H1 (cell line): ENCODE results near the gene SELENBP1. TPM values are rescaled to one million over a fixed set of nuclear protein-coding genes. Genes with fewer than 3 reads are reported as not detected.

ENCODE experiments used
- CTCF ChIA-PET: fragments of 300-600 bp; sonication (Branson Sonifier 250); formaldehyde crosslinking; loops from one replicate; lab custom pipeline; 2021; ENCODE audit not compliant: partially characterized antibody; lab: Charles Lee
- POLR2A ChIA-PET: fragments of 300-600 bp; sonication (Branson Sonifier 250); formaldehyde crosslinking; loops from one replicate; lab custom pipeline; 2021; ENCODE audit warnings: inconsistent platforms; ENCODE audit not compliant: partially characterized antibody; lab: Charles Lee
- DNase-seq, 2 experiments: peaks; one replicate each; pipeline versions ENCODE4 v3.0.0 to v3.0.0-alpha.2; 2010 to 2022; ENCODE audit warnings: low spot score in 2 of 2, low read depth in 1 of 2, mixed read lengths in 1 of 2
- FAIRE-seq: peaks from 2 replicates; lab custom pipeline; 2011; peaks lifted over from hg19 to GRCh38; lab: Jason Lieb, UNC
- H2AFZ ChIP-seq: 2 replicates; pipeline ENCODE4 v1.8.1; 2012; ENCODE audit warnings: low read length, inconsistent platforms
- H2AK5ac ChIP-seq: 2 replicates; pipeline ENCODE4 v1.6.1; 2013; ENCODE audit warnings: low read depth, low read length
- H2BK120ac ChIP-seq: replicated peaks from 2 replicates; pipeline ENCODE3; 2013; ENCODE audit warnings: low read depth, low read length, inconsistent platforms
- H2BK12ac ChIP-seq: 2 replicates; pipeline ENCODE4 v1.6.1; 2013; ENCODE audit warnings: low read depth, low read length
- H2BK15ac ChIP-seq: 2 replicates; pipeline ENCODE4 v1.6.1; 2013; ENCODE audit warnings: low read length
- H2BK20ac ChIP-seq: 2 replicates; pipeline ENCODE4 v1.6.1; 2013; ENCODE audit warnings: low read length
- H2BK5ac ChIP-seq: 2 replicates; pipeline ENCODE4 v1.6.1; 2013; ENCODE audit warnings: low read depth, low read length
- H3K14ac ChIP-seq: 2 replicates; pipeline ENCODE4 v1.6.1; 2013; ENCODE audit warnings: inconsistent platforms; ENCODE audit not compliant: insufficient read length
- H3K18ac ChIP-seq: 2 replicates; pipeline ENCODE4 v1.6.1; 2013; ENCODE audit warnings: low read length; ENCODE audit errors: extremely low read depth
- H3K23ac ChIP-seq: 2 replicates; pipeline ENCODE4 v1.6.1; 2013; ENCODE audit warnings: inconsistent platforms; ENCODE audit not compliant: insufficient read length
- H3K23me2 ChIP-seq: 2 replicates; pipeline ENCODE4 v1.6.1; 2013; ENCODE audit warnings: low read depth, low read length
- H3K27ac ChIP-seq: 2 replicates; pipeline ENCODE4 v1.6.1; 2011; ENCODE audit warnings: low read depth, low read length, inconsistent platforms
- H3K27me3 ChIP-seq, 4 experiments: replicated peaks in 1 of 4; 1 replicate in 1 of 4; 2 replicates in 3 of 4; pipeline versions ENCODE4 v1.6.1 to v1.8.1; 2011 to 2013; ENCODE audit warnings: low read length in 3 of 4, mild to moderate bottlenecking in 3 of 4, inconsistent platforms in 2 of 4, mixed read lengths in 2 of 4, moderate library complexity in 1 of 4; ENCODE audit not compliant: control insufficient read depth in 3 of 4, insufficient read depth in 3 of 4; ENCODE audit errors: extremely low read depth in 1 of 4
- H3K36me3 ChIP-seq, 4 experiments: 2 replicates each; pipeline versions ENCODE4 v1.6.1 to v1.8.1; 2011 to 2013; ENCODE audit warnings: mild to moderate bottlenecking in 4 of 4, low read length in 3 of 4, moderate library complexity in 2 of 4, control low read depth in 1 of 4, inconsistent platforms in 1 of 4; ENCODE audit not compliant: insufficient read depth in 4 of 4, control insufficient read depth in 2 of 4
- H3K4ac ChIP-seq: replicated peaks from 2 replicates; pipeline ENCODE3; 2013; ENCODE audit warnings: low read length, low read depth, mixed read lengths, inconsistent platforms; ENCODE audit not compliant: insufficient read length
- H3K4me1 ChIP-seq, 4 experiments: replicated peaks in 1 of 4; 1 replicate in 1 of 4; 2 replicates in 3 of 4; pipeline versions ENCODE4 v1.6.1 to v1.8.1; 2011 to 2013; ENCODE audit warnings: low read length in 3 of 4, inconsistent platforms in 2 of 4, mixed read lengths in 1 of 4; ENCODE audit not compliant: insufficient read depth in 4 of 4, control insufficient read depth in 3 of 4
- H3K4me2 ChIP-seq, 2 experiments: 2 replicates each; pipeline versions ENCODE4 v1.6.1 to v1.8.1; 2011 to 2013; ENCODE audit warnings: low read depth in 2 of 2, low read length in 2 of 2, control low read depth in 1 of 2, inconsistent platforms in 1 of 2, mild to moderate bottlenecking in 1 of 2; ENCODE audit not compliant: insufficient read depth in 1 of 2
- H3K4me3 ChIP-seq, 4 experiments: fragments of 200-600, 300-600 bp in 1 of 4; sonication (generic), shearing (Covaris generic), sonication (Bioruptor Twin) in 1 of 4; 2 replicates each; pipeline versions ENCODE4 v1.5.1 to v1.8.1; 2011 to 2016; ENCODE audit warnings: low read length in 4 of 4, low read depth in 3 of 4, control low read depth in 2 of 4, inconsistent platforms in 2 of 4, mild to moderate bottlenecking in 2 of 4, mixed read lengths in 1 of 4, moderate library complexity in 1 of 4; ENCODE audit not compliant: insufficient read depth in 2 of 4; ENCODE audit errors: extremely low read depth in 1 of 4
- H3K56ac ChIP-seq: replicated peaks from 2 replicates; pipeline ENCODE3; 2013; ENCODE audit warnings: low read depth, mild to moderate bottlenecking, mixed read lengths, low read length, inconsistent platforms; ENCODE audit not compliant: insufficient read length
- H3K79me1 ChIP-seq: 2 replicates; pipeline ENCODE4 v1.6.1; 2013; ENCODE audit warnings: low read depth, low read length, control low read depth
- H3K79me2 ChIP-seq, 2 experiments: 2 replicates each; pipeline versions ENCODE4 v1.6.1 to v1.8.1; 2012 to 2013; ENCODE audit warnings: low read length in 2 of 2, mild to moderate bottlenecking in 2 of 2, inconsistent platforms in 1 of 2; ENCODE audit not compliant: insufficient read depth in 2 of 2, control insufficient read depth in 1 of 2
- H3K9ac ChIP-seq, 4 experiments: replicated peaks in 1 of 4; 1 replicate in 1 of 4; 2 replicates in 3 of 4; pipeline versions ENCODE4 v1.6.1 to v1.8.1; 2011 to 2013; ENCODE audit warnings: low read depth in 3 of 4, low read length in 3 of 4, control low read depth in 2 of 4, mild to moderate bottlenecking in 2 of 4, moderate library complexity in 2 of 4, inconsistent platforms in 1 of 4; ENCODE audit errors: extremely low read depth in 1 of 4
- H3K9me3 ChIP-seq, 2 experiments: 2 replicates each; pipeline versions ENCODE4 v1.6.1 to v1.8.1; 2012 to 2013; ENCODE audit warnings: mild to moderate bottlenecking in 2 of 2, moderate library complexity in 2 of 2, control low read depth in 1 of 2, inconsistent platforms in 1 of 2, low read depth in 1 of 2, low read length in 1 of 2, mixed read lengths in 1 of 2; ENCODE audit not compliant: insufficient read depth in 2 of 2
- H4K20me1 ChIP-seq, 2 experiments: replicated peaks in 1 of 2; 2 replicates each; pipeline versions ENCODE3 to v1.8.1; 2011 to 2013; ENCODE audit warnings: inconsistent platforms in 2 of 2, low read length in 2 of 2, mild to moderate bottlenecking in 1 of 2; ENCODE audit not compliant: insufficient read depth in 2 of 2, control insufficient read depth in 1 of 2
- H4K5ac ChIP-seq: 2 replicates; pipeline ENCODE4 v1.6.1; 2013; ENCODE audit warnings: low read length, low read depth, mixed read lengths, inconsistent platforms; ENCODE audit not compliant: insufficient read length
- H4K8ac ChIP-seq: 2 replicates; pipeline ENCODE4 v1.8.0; 2013; ENCODE audit warnings: mild to moderate bottlenecking, moderate library complexity, low read length, inconsistent platforms; ENCODE audit not compliant: insufficient read depth; ENCODE audit errors: extremely low read depth
- H4K91ac ChIP-seq: replicated peaks from 2 replicates; pipeline ENCODE3; 2013; ENCODE audit warnings: low read length, mixed read lengths, inconsistent platforms; ENCODE audit not compliant: insufficient read length
- POLR2AphosphoS5 ChIP-seq: IDR thresholded peaks from 2 replicates; pipeline ENCODE4 v1.6.1; 2011; ENCODE audit warnings: low read depth, low read length
- WGBS, 2 experiments: shearing (Covaris generic) in 1 of 2; methylation state at CpG; one replicate each; pipeline versions ENCODE4 v1.1.6 to v1.1.7; 2013 to 2015; ENCODE audit warnings: low lambda C conversion rate in 2 of 2, mixed read lengths in 2 of 2, inconsistent platforms in 1 of 2, low coverage in 1 of 2, missing lambda C conversion rate in 1 of 2; ENCODE audit not compliant: insufficient replicate concordance in 2 of 2, insufficient coverage in 1 of 2, insufficient read length in 1 of 2; ENCODE audit errors: extremely low coverage in 1 of 2, missing lambda C conversion rate in 1 of 2; 5-methylcytosine and 5-hydroxymethylcytosine counted together
- polyA plus RNA-seq, 7 experiments: library from polyadenylated mRNA; depleted of rRNA in 3 of 7; stranded (reverse) in 5 of 7; unstranded in 2 of 7; fragments of >200 nt in 5 of 7; fragments of 200-250 nt in 2 of 7; gene quantifications; 1 replicate in 5 of 7; 2 replicates in 1 of 7; 4 replicates in 1 of 7; pipeline versions ENCODE4 v1.2.1 to v1.2.3, GENCODE V29; 2011 to 2013; ENCODE audit warnings: missing spikeins in 2 of 7, mixed read lengths in 2 of 7
- total RNA-seq: library from RNA; stranded (reverse); fragmentation: NEBNext Ultra II Directional; extraction: Animal tissue kit (Norgen Biotek cat#: 25700); gene quantifications from 2 replicates; pipeline ENCODE4 v1.2.1, GENCODE V29; 2021

SELENBP1 gene
- total and polyA plus RNA-seq, 2 of the 8 experiments (the other 6 are each of a cell fraction or from before 2014, with no cell fraction given): 20.0 to 32.4 TPM

DNA sequence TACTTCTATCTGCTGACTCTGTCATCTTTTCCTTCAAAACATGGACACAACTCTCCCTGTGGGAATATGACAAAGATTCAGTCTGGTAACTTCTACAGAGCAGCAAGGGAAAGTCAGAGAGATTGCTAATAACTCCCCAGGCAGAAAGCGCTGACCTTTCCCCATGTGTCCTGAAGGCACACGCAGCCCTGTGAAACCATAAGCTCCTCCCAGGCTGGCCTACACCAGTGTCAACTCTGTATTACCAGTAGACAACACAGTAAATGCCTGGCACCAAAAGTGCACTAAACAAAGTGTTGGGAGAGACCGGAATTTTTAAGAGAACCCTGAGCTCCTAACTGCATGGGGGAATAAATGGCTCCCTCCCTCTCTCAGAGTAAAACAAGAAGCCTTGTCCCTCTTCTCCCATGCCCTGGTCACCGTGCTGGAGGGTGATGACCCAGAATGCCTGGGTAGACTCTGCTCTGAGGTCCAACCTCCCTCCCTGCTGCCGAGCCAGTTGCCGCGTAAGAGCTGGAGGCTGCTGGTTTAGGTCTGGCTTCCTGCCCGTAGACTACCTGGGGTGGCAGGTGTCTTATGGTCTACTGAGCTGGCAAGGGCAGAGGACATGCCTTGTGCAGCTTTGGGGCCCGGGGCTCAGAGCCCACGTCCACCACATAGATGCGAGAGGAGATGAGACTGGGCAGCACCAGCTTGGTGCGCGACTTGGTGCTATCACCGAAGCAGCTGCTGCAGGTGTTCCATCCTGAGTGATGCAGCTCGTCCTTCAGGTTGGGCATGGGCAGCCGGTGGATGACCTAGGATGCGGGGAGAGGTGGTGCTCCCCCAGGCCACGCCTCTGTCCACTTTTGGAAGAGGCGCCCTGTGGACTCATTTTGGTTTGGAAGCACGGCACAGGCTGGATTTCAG is 3.9 kb downstream of the SELENBP1 start:
- H3K4me3 ChIP-seq: no peak overlapping the region
- CTCF ChIA-PET: interaction anchor here (1.0 to 2.5 kb wide), 20 partner anchors 9 to 116 kb away, joined by 3 to 12 read pairs (median 4); partner anchors contain the start of gene PSMB4
- no peak for TF ChIP-seq POLR2AphosphoS5

More for the DNA sequence above, 3.9 kb downstream of the SELENBP1 start:
- Histone ChIP-seq H3K4me1 (peaks cover 0 to 11% (median 8%) of the 10 kb centered on the region in 4 experiments; a peak in 6 of 7 replicates), H3K14ac (no peak overlapping the region), H2AK5ac (no peak overlapping the region), H3K9ac (no peak overlapping the region), H3K27me3 (no peaks in the 10 kb centered on the region), H3K23ac (no peak overlapping the region), H2AFZ (no peak overlapping the region), H2BK15ac (no peak overlapping the region), H3K4me2 (no peak overlapping the region), H3K56ac (no peak overlapping the region), H3K9me3 (no peaks in the 10 kb centered on the region), H2BK20ac (no peak overlapping the region), H3K4ac (no peak overlapping the region), H3K79me1 (no peaks in the 10 kb centered on the region), H4K8ac (0 out of 2 replicates have a peak overlapping the region, but pooled peaks have one; percentile 57), H2BK12ac (no peak overlapping the region), H3K79me2 (no peaks in the 10 kb centered on the region), H3K18ac (no peak overlapping the region), H3K36me3 (peaks cover 0 to 9% (median 0%) of the 10 kb centered on the region in 4 experiments; a peak in 3 of 8 replicates), H3K27ac (no peak overlapping the region), H2BK5ac (no peak overlapping the region), H4K5ac (no peak overlapping the region), H4K20me1 (no peaks in the 10 kb centered on the region), H4K91ac (no peak overlapping the region), H3K23me2 (peaks cover 2% of the 10 kb centered on the region; the same call in 1 of the 2 replicates), H2BK120ac (no peak overlapping the region)
- WGBS, 2 experiments: 89% methylated on average over 20 of the region's 20 CpGs; no CpG with 5 or more reads in 1 of the 2 experiments
- DNase-seq (no peak), FAIRE-seq (no peak)
- POLR2A ChIA-PET: interaction anchor here (0.7 to 2.5 kb wide), 10 partner anchors 9 to 85 kb away, joined by 3 to 14 read pairs (median 5); partner anchors contain the start of genes PSMB4 and RFX5
